ENCODE data around the gene EPM2AIP1. TPM values are rescaled to one million over a fixed set of nuclear protein-coding genes. Genes with fewer than 3 reads are reported as not detected.
A peak's percentile ranks its signal among the peaks of the same experiment; 100 is the strongest.

Gene EPM2AIP1
- total and polyA plus RNA-seq, 5 donors from 2014 or later, result 3.5 to 34.0 (median 7.9) TPM

DNA sequence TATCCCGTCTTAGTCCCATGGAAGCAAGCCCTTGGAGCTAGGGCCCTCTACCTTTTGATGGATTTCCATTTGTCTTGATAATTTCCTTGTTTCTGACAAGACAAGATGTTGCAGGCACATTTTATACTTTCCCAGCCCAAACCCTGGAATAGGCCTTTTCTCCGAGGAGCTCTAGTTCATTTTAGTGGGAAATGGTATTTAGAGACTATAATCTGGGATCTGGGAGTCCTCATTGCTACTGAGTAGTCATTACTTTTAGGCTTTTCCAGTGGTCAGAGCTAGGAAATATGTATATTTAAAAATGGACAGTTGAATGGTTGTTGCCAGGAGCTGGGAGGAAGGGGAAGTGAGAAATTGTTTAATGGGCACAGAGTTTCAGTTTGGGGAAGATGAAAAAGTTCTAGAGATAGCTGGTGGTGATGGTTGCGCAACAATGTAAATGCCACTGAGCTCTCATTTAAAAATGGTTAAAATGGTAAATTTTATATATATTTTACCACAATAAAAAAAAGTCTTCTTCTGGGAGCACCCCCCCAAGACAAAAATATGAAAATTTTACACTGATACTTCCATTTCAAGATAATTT lies 32.0 kb upstream of the EPM2AIP1 start:
- H3K27ac ChIP-seq (ENCODE audit: insufficient read depth, low read length, poor library complexity, severe bottlenecking), result no peak overlapping the region
- Mint-ChIP-seq H3K27ac (no peak overlapping the region), H3K27me3 (no peaks in the 10 kb centered on the region), H3K4me3 (no peak overlapping the region), H3K36me3 (peaks cover 52% of the 10 kb centered on the region), H3K4me1 (peaks cover 0 to 2% (median 0%) of the 10 kb centered on the region in 4 donors), H3K9me3 (no peaks in the 10 kb centered on the region)
- H3K36me3 ChIP-seq (ENCODE audit: control insufficient read depth, insufficient read depth, low read length), result peaks cover 84% of the 10 kb centered on the region
- no peak for DNase-seq
- no peaks in the 10 kb centered on the region for H3K9me3 ChIP-seq (ENCODE audit: control insufficient read depth in 2 of 2, low read length in 2 of 2)
- no peak for ATAC-seq (ENCODE audit: low read depth in 2 of 2)
- no peak overlapping the region for H3K4me3 ChIP-seq (ENCODE audit: low read depth, low read length)
- H3K4me1 ChIP-seq (ENCODE audit: control insufficient read depth, insufficient read depth, low read length, poor library complexity, severe bottlenecking), result no peaks in the 10 kb centered on the region
- no peaks in the 10 kb centered on the region for H3K27me3 ChIP-seq (ENCODE audit: control insufficient read depth, insufficient read depth, low read length)

DNA sequence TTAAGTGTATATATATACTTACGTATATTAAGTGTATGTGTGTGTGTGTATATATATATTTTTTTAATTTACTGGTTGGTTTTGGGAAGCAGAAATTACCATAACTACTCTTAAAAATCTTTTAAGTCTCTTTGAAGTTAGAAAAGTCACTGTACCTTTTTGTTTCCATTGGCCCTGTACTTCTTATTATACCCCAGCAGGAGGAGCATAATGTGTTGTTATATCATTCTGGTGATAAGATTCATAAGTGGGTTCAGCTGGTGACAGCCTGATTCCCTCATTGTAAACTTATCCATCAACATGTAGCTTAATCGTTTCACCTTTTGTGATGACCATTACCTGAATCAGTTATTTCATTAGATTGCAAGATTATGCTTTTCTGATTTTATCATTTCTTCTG lies 31.2 kb upstream of the EPM2AIP1 start:
- Mint-ChIP-seq H3K36me3 (peaks cover 57% of the 10 kb centered on the region), H3K4me3 (no peak overlapping the region), H3K9me3 (no peaks in the 10 kb centered on the region), H3K27me3 (no peaks in the 10 kb centered on the region), H3K4me1 (peaks cover 0 to 2% (median 0%) of the 10 kb centered on the region in 4 donors), H3K27ac (no peak overlapping the region)
- ATAC-seq (ENCODE audit: low read depth in 2 of 2) (no peak), DNase-seq (peak in 2 of 3 donors; percentile 15 to 39)
- peaks cover 82% of the 10 kb centered on the region for H3K36me3 ChIP-seq (ENCODE audit: control insufficient read depth, insufficient read depth, low read length)
- H3K9me3 ChIP-seq (ENCODE audit: control insufficient read depth in 2 of 2, low read length in 2 of 2), result no peaks in the 10 kb centered on the region
- no peaks in the 10 kb centered on the region for H3K27me3 ChIP-seq (ENCODE audit: control insufficient read depth, insufficient read depth, low read length)
- no peaks in the 10 kb centered on the region for H3K4me1 ChIP-seq (ENCODE audit: control insufficient read depth, insufficient read depth, low read length, poor library complexity, severe bottlenecking)
- H3K27ac ChIP-seq (ENCODE audit: insufficient read depth, low read length, poor library complexity, severe bottlenecking), result no peak overlapping the region
- no peak overlapping the region for H3K4me3 ChIP-seq (ENCODE audit: low read depth, low read length)

DNA sequence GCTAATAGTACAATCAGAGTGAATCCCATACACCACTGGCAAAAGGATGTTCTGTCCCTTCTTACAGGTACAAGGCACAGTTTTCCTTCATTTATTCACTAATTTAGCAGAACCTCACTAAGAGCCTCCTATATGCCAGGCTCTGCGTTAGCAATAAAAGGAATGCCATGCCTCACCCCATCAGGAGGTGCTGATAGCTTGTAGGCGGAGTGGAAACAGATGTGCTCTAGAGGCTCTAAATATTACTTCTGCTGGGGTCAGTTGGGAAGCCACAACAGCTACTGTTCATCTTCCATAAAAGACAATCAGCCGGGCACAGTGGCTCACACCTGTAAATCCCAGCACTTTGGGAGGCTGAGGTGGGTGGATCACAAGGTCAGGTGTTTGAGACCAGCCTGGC lies 24.8 kb upstream of the EPM2AIP1 start:
- H3K9me3 Mint-ChIP-seq, result no peaks in the 10 kb centered on the region
- Histone ChIP-seq H3K27ac (ENCODE audit: insufficient read depth, low read length, poor library complexity, severe bottlenecking) (no peak overlapping the region), H3K4me1 (ENCODE audit: control insufficient read depth, insufficient read depth, low read length, poor library complexity, severe bottlenecking) (no peaks in the 10 kb centered on the region), H3K4me3 (ENCODE audit: low read depth, low read length) (no peak overlapping the region), H3K36me3 (ENCODE audit: control insufficient read depth, insufficient read depth, low read length) (peaks cover 82% of the 10 kb centered on the region), H3K27me3 (ENCODE audit: control insufficient read depth, insufficient read depth, low read length) (no peaks in the 10 kb centered on the region), H3K9me3 (ENCODE audit: control insufficient read depth in 2 of 2, low read length in 2 of 2) (no peaks in the 10 kb centered on the region)
- peaks cover 0 to 2% (median 0%) of the 10 kb centered on the region in 4 donors for H3K4me1 Mint-ChIP-seq
- no peaks in the 10 kb centered on the region for H3K27me3 Mint-ChIP-seq
- peaks cover 73% of the 10 kb centered on the region for H3K36me3 Mint-ChIP-seq
- no peak overlapping the region for H3K27ac Mint-ChIP-seq
- H3K4me3 Mint-ChIP-seq, result no peak overlapping the region
- ATAC-seq (ENCODE audit: low read depth in 2 of 2), result no peak
- DNase-seq, result no peak

DNA sequence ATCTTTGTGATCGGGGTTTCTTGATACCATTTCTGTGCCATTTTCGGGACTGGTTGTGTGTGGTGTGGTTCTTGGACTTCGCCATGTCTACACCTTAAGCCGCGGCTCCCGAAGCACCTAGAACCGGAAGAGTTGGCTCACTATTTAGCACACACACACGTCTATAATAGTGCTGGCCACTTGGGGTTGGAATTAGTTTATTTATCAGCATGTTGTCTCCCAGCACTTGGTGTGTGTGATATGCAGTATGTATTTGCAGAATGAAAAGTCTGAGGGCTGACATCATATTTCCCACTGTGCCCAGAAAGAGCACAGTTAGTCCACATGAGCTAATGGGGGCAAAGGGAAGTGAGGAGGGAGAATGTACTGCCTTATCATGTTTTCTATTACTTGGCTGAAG lies 24.0 kb upstream of the EPM2AIP1 start:
- Histone ChIP-seq H3K9me3 (ENCODE audit: control insufficient read depth in 2 of 2, low read length in 2 of 2) (no peaks in the 10 kb centered on the region), H3K36me3 (ENCODE audit: control insufficient read depth, insufficient read depth, low read length) (peaks cover 82% of the 10 kb centered on the region), H3K27me3 (ENCODE audit: control insufficient read depth, insufficient read depth, low read length) (no peaks in the 10 kb centered on the region), H3K27ac (ENCODE audit: insufficient read depth, low read length, poor library complexity, severe bottlenecking) (no peak overlapping the region), H3K4me1 (ENCODE audit: control insufficient read depth, insufficient read depth, low read length, poor library complexity, severe bottlenecking) (no peaks in the 10 kb centered on the region), H3K4me3 (ENCODE audit: low read depth, low read length) (no peak overlapping the region)
- Mint-ChIP-seq H3K9me3 (no peaks in the 10 kb centered on the region), H3K36me3 (peaks cover 72% of the 10 kb centered on the region), H3K27ac (no peak overlapping the region), H3K4me1 (no peaks in the 10 kb centered on the region), H3K4me3 (no peak overlapping the region), H3K27me3 (no peaks in the 10 kb centered on the region)
- DNase-seq (no peak), ATAC-seq (ENCODE audit: low read depth in 2 of 2) (no peak)

DNA sequence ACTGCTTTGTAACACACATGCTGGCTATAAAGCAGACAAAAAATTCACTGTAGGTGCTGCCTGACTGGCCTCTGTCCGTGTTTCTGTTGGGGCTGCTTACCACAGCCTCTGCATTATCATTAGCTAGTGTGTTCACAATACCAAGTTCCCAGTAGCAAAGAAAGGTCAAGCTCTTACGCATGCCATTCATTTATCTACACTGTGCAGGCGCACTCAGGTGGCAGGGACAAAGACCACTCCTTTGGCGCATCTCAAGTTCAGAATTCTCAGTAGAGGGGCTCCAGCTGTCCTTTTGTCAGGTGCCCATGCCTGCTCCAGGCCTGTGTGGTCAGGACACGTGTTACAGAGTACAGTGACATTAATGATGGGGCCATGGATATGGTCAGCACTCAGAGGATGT lies 22.7 kb upstream of the EPM2AIP1 start:
- Mint-ChIP-seq H3K9me3 (no peaks in the 10 kb centered on the region), H3K36me3 (peaks cover 64% of the 10 kb centered on the region)
- no peak for ATAC-seq (ENCODE audit: low read depth in 2 of 2)

DNA sequence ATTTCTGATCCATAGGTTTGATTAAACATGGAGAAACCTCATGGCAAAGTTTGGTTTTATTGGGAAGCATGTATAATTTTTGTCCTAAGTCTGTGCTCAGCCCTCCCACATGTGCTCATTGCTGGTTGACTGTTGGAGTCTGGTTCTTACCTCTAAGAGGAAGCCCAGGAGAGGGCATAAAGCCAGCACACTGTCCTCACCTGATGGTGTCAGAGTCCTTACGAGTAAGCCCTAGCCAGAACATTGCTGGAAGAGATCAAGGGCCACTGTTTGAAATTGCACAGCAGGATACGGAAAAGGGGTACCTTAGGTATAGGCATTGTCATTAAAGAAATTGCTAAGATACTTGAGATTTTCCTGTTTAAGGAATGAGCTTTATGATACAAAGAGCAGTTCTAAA lies 21.7 kb upstream of the EPM2AIP1 start:
- H3K36me3 Mint-ChIP-seq, result peaks cover 57% of the 10 kb centered on the region
- ATAC-seq (ENCODE audit: low read depth in 2 of 2) (no peak), DNase-seq (no peak)
- H3K27ac ChIP-seq (ENCODE audit: insufficient read depth, low read length, poor library complexity, severe bottlenecking), result no peak overlapping the region
- H3K27ac Mint-ChIP-seq, result no peak overlapping the region
- no peaks in the 10 kb centered on the region for H3K9me3 ChIP-seq (ENCODE audit: control insufficient read depth in 2 of 2, low read length in 2 of 2)
- peaks cover 70% of the 10 kb centered on the region for H3K36me3 ChIP-seq (ENCODE audit: control insufficient read depth, insufficient read depth, low read length)
- no peak overlapping the region for H3K4me3 ChIP-seq (ENCODE audit: low read depth, low read length)
- no peak overlapping the region for H3K4me3 Mint-ChIP-seq
- no peaks in the 10 kb centered on the region for H3K27me3 Mint-ChIP-seq
- no peaks in the 10 kb centered on the region for H3K4me1 ChIP-seq (ENCODE audit: control insufficient read depth, insufficient read depth, low read length, poor library complexity, severe bottlenecking)
- no peaks in the 10 kb centered on the region for H3K27me3 ChIP-seq (ENCODE audit: control insufficient read depth, insufficient read depth, low read length)
- H3K9me3 Mint-ChIP-seq, result no peaks in the 10 kb centered on the region
- H3K4me1 Mint-ChIP-seq, result no peaks in the 10 kb centered on the region

More for the DNA sequence above, 22.7 kb upstream of the EPM2AIP1 start:
- no peaks in the 10 kb centered on the region for H3K4me1 Mint-ChIP-seq
- H3K4me3 ChIP-seq (ENCODE audit: low read depth, low read length), result no peak overlapping the region
- no peak overlapping the region for H3K27ac ChIP-seq (ENCODE audit: insufficient read depth, low read length, poor library complexity, severe bottlenecking)
- H3K4me3 Mint-ChIP-seq, result no peak overlapping the region
- H3K4me1 ChIP-seq (ENCODE audit: control insufficient read depth, insufficient read depth, low read length, poor library complexity, severe bottlenecking), result no peaks in the 10 kb centered on the region
- H3K27me3 ChIP-seq (ENCODE audit: control insufficient read depth, insufficient read depth, low read length), result no peaks in the 10 kb centered on the region
- H3K36me3 ChIP-seq (ENCODE audit: control insufficient read depth, insufficient read depth, low read length), result peaks cover 79% of the 10 kb centered on the region
- DNase-seq, result no peak
- no peaks in the 10 kb centered on the region for H3K9me3 ChIP-seq (ENCODE audit: control insufficient read depth in 2 of 2, low read length in 2 of 2)
- no peaks in the 10 kb centered on the region for H3K27me3 Mint-ChIP-seq
- peak overlapping the region in 1 of 3 donors; percentile 27 for H3K27ac Mint-ChIP-seq

DNA sequence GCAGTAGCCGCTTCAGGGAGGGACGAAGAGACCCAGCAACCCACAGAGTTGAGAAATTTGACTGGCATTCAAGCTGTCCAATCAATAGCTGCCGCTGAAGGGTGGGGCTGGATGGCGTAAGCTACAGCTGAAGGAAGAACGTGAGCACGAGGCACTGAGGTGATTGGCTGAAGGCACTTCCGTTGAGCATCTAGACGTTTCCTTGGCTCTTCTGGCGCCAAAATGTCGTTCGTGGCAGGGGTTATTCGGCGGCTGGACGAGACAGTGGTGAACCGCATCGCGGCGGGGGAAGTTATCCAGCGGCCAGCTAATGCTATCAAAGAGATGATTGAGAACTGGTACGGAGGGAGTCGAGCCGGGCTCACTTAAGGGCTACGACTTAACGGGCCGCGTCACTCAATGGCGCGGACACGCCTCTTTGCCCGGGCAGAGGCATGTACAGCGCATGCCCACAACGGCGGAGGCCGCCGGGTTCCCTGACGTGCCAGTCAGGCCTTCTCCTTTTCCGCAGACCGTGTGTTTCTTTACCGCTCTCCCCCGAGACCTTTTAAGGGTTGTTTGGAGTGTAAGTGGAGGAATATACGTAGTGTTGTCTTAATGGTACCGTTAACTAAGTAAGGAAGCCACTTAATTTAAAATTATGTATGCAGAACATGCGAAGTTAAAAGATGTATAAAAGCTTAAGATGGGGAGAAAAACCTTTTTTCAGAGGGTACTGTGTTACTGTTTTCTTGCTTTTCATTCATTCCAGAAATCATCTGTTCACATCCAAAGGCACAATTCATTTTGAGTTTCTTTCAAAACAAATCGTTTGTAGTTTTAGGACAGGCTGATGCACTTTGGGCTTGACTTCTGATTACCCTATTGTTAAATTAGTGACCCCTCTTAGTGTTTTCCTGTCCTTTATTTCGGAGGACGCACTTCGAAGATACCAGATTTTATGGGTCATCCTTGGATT lies 674 bp upstream of the EPM2AIP1 start, which contains the start of gene MLH1:
Gene MLH1 (plus strand): TSS at position 193 of the 958 bp plus-strand sequence. CDS start 30 bp downstream, at position 223.
- Mint-ChIP-seq H3K27ac (no peak within 1 kb of the TSS), H3K4me3 (no peak within 1 kb of the TSS)
- peak within 1 kb of the TSS; percentile 95 for H3K4me3 ChIP-seq (ENCODE audit: low read depth, low read length)

More for the DNA sequence above, 674 bp upstream of the EPM2AIP1 start, which contains the start of gene MLH1:
- Histone ChIP-seq H3K9me3 (ENCODE audit: control insufficient read depth in 2 of 2, low read length in 2 of 2) (no peaks in the 10 kb centered on the region), H3K36me3 (ENCODE audit: control insufficient read depth, insufficient read depth, low read length) (peaks cover 23% of the 10 kb centered on the region), H3K4me1 (ENCODE audit: control insufficient read depth, insufficient read depth, low read length, poor library complexity, severe bottlenecking) (peaks cover 47% of the 10 kb centered on the region), H3K27me3 (ENCODE audit: control insufficient read depth, insufficient read depth, low read length) (no peaks in the 10 kb centered on the region), H3K27ac (ENCODE audit: insufficient read depth, low read length, poor library complexity, severe bottlenecking) (peak within 1 kb of the TSS; percentile 99)
- peaks cover 9 to 48% (median 29%) of the 10 kb centered on the region in 4 donors for H3K4me1 Mint-ChIP-seq
- H3K9me3 Mint-ChIP-seq, result peaks cover 0 to 2% (median 0%) of the 10 kb centered on the region in 7 donors
- peaks cover 25% of the 10 kb centered on the region for H3K36me3 Mint-ChIP-seq
- no peaks in the 10 kb centered on the region for H3K27me3 Mint-ChIP-seq
- ATAC-seq (ENCODE audit: low read depth in 2 of 2) (peak; percentile 87 to 90), DNase-seq (peak; percentile 89 to 100 (median 95))
